HG03097 (cell line): ENCODE results near the gene PAPSS1.
"Not testable (repeated sequence)": the region's sequence is repeated elsewhere in the genome, so short reads cannot be mapped to it uniquely, and the experiment has no call there.

Experiments
- ATAC-seq: cut with Tn5 transposase; IDR thresholded peaks from one replicate; pipeline ENCODE4 v1.9.1; 2021; ENCODE audit not compliant: unreplicated experiment, low FRiP score

Gene PAPSS1

DNA sequence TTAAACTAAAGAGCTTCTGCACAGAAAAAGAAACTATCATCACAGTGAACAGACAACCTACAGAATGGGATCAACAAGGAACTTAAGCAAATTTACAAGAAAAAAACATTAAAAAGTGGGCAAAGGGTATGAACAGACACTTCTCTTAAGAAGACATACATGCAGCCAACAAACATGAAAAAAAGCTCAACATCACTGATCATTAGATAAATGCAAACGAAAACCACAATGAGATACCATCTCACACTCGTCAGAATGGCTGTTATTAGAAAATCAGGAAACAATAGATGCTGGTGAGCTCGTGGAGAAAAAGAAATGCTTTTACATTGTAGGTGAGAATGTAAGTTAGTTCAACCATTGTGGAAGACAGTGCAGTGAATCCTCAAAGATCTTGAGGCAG is 27.8 kb downstream of the PAPSS1 start:
- ATAC-seq: no peak

DNA sequence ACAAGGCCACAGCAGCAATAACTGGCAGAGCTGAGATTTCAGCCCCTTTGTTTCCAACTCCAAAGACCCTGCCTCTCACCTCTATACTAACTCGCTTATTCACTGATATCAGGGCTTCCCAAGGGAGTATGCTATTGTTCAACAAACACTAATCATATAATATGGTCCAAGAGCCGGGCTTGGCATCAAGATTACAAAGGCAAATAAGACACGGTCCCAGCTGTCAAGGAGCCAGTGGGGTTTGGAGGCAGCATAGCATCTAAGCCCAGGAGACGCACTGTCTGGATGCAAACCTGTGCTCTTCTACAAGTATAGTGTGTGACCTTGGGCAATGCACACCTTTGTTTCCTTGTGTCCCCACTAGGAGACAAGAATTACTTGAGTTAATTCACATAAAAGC is 28.7 kb downstream of the PAPSS1 start:
- no peak for ATAC-seq

DNA sequence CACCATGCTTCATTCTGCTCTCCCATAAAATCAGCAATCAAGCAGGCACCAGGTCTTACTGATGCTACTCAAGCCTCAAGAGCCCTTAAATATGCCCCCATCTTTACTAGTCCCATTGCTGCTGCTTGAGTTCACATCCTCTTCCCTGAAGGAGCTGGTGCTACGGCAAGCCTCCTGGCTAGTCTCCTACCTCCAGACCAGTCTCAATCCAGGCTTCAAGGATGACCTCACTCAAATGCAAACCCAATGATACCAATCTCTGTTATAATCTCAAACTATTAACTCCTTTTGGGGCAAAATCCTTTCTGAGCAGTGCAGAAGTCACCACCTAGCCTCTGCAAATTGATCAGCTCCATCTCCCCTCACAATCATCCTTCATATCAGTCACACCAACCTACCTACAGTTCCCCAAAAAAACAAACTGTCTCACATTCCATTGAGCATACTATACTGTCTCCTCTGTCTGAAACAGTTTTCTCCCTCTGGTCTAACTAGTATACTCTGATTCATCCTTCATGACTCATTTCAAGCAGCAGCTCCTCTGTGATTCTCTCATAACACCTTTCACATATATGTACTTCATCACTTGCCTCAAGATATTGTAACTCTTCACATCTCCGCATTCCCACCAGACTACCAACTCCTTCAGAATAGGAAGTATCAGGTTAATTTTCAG is 30.0 kb downstream of the PAPSS1 start:
- ATAC-seq: no peak

DNA sequence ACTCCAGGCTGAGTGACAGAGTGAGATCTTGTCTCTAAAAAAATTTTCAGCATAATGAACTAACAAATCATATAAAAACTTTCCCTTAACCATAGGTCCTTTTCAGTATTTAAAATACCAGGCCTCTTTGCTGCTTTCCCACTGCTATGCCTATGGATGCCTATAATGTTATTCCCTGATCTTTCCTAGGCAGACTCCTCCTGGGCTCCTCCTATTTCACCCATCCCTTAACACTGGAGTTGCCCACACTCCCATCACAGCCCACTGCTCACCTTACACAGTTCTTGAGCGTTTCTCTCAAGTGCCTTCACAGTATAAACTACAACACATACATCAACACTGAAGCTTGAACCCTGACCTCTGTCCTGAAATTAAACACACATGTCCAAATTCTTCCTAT is 31.6 kb downstream of the PAPSS1 start:
- no peak for ATAC-seq

DNA sequence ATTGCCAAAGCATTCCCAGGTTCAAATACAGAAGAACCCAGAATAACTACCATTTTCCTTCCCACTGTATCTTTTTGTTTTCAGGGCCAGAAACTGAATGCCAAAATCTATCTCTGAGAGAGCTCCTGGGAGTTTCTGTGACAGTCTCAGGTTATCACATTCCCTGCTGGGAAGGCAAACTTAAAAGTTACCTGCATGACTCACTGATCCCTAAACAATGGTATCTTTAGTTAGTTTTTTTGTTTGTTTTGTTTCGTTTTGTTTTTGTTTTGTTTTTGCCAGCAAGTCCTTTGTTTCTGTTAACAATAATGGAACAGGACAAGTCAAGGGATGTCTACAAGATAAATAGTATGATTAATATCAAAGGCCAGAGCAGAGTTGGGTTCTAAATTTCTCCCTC is 34.3 kb downstream of the PAPSS1 start:
- ATAC-seq: no peak

DNA sequence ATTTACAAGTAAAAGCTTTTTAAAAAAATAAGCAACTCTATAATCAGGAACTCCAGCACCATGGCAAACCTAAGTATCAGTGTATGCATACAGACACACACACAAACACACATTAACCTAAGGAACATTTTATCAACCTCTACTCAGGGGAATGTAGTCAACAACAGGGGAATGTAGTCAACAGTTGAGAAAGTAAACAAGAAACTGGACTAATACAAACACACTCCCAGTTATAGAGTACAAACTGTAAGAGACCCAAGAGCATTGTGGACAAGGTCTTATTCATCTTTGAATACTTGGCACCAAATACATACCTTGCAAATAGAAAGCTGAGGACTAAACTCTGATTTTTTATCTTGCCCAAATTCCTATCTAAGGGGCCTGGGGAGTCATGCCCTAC is 36.2 kb downstream of the PAPSS1 start:
- no peak for ATAC-seq

DNA sequence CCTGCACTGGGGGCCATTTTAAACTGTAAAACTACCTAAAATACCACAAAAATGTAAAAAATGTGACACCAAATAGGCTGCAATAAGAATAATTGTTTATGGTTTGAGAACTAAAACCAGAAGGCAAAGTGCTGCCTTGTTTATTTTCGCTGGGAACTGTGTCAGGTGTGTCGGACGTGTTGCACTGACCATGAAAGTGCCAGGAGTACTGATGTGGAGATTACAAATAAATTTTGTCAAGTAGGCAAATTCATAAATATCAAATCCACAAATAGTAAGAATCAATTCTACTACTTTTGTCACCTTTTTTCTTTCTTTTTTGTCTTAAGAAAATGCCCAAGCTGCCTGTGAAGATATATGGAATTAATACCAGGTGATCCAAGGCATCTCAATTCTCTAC is 37.7 kb downstream of the PAPSS1 start:
- ATAC-seq: no peak

DNA sequence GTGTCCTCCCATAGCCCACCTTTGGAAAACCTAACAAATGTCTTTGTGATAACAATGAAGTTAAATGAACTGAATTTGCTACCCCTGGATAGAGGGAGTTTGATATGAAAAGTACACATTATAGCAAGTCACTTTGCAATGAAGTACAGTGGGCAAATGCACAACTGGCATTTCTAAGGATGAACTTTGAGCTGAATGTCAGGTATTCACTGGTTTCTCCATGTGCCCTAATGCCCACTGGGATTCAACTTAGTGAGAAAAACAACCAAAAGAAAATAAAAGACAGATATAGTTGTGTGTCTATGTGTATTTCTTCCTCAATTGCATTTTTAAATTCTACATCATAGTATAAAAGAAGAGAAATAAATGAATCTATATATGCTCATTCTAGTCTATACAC is 51.0 kb downstream of the PAPSS1 start:
- ATAC-seq: no peak

DNA sequence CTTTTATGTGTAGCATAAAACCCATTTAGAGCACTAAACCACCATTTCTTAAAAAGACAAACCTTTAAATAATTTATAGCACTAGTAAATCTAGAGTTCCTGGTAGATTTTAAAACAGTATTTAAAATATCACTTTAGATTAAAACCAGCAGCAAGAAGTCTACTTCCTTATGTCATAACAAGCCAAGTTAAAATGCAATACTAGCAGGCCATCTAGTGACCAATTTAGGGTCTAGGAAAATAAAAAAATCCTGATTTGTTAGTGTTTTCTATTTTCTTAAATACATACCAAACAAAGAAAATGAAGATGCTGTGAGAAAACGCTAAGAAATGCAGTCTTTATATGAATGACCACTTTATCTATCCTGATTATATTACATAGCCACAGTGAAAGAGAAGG is 53.9 kb downstream of the PAPSS1 start:
- ATAC-seq: no peak

DNA sequence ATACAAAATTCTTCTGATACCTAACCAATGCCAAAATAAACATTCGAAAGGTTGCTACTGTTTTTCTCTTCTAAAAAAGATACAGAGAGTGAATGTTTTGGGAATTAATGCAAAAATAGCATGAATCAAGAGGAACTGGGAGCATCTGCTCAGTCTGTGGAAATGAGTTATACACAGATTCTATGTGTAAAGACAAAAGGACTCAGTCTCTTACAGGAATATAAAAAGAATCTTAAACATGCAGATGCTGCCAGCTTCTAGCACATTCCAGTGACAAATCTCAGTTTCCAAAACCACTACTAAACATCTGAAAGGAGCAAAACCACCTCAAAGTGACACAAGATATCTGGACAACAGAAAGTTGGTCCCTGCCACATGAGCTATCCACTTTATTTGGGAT is 55.0 kb downstream of the PAPSS1 start:
- no peak for ATAC-seq

DNA sequence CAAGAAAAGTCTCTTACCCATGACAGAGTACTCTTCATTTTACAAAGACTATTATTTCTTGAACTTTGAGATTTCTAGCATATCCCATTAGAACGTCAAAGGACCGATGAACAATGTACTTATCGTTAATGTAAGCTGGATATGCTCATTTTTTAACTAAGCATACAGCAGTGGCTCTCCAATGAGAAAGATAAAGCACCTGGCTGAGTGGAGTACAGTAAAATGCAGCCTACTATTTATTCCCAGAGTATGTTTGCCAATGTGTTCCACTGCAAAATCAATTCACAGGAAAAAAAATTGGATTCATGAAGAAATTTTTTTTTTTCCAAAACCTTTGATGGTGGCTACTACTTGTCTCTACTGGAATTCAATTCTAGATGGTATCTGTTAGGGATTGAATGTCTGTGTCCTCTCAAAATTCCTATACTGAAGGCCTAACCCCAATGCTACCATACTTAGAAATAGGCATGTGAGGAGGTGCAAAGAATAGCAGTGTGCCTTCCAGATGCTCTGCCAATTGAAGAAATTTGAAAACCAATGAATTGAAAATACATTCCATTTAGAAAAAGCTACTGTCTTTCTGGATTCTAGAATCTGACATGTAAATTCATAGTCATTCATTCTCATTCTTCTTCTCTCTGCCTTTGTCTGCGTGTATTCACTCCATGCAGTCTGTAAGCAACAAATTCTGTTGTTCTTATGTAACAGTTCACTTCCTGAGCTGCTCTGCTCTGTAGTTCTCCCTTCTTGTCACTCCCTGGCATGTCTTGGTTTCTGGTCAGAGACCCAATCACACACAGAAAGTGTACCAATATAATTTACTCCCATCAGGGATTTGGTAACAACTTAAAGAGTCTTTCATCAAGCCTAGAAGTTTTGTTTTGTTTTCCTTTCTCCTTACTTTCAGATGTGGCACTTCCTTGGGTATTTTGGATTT is 61.4 kb downstream of the PAPSS1 start:
- ATAC-seq: no peak

DNA sequence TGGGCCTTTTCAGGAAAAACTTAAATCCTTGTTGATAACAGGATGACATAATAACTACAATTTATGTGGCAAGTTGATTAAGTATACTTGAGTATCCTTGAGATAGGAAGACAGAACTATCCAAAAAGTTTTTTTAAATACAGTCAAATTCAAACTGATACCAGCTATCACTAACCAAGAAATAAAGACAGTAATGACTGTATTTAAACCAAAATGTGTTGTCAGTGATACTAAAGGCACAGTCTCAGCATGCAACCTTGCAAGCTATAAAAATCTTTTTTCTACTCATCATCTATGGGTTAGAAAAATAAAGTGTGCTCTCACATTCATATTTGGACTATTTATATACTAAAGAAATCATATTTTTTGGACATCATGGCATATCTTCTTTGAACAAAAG is 64.7 kb downstream of the PAPSS1 start:
- no peak for ATAC-seq

DNA sequence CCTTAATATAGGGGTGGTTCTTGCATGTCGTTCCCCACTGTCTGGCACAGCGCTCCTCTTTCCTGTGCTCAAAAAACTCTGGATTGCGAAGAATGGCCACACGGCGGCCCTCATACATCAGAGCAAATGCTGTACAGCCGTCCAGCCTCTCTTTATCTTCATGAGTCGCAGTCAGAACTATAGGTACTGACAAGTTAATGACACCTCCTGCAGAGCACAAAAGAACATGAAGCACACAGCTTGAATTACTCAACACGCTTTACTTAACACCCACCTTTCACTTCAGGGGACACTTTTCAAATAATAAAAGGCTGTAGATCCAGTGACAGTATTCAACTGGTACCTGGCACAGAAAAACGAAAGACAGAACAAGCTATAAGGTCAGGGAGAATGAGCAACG is 65.3 kb downstream of the PAPSS1 start:
- ATAC-seq: no peak

DNA sequence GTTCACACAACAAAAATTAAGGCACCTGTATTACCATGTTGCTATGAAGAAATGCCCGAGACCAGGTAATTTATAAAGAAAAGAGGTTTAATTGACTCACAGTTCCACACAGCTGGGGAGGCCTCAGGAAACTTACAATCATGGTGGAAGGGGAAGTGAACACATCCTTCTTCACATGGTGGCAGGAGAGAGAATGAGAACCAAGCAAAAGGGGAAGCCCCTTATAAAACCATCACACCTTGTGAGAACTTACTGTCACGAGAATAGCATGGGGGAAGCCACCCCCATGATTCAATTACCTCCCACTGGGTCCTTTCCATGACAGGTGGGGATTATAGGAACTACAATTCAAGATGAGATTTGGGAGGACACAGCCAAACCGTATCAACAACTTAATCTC is 68.6 kb downstream of the PAPSS1 start:
- ATAC-seq: not testable (repeated sequence)

DNA sequence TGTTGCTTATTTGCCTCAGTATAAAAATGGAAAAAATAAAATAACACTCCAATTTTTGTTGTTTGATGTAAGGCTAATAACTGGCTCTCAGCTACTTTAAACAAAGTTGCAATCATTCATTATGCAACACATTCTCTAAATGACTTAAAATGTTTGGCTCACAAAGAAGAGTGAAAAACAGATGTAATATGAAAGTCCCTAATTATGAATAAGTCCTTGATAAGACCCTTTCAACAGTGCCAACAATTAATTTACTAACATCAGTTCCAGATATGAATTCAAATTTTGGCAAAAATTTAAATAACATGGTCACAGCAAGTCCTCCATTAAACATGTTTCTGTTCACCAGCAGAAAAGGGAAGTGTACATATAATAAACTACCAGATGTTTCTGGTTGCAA is 69.8 kb downstream of the PAPSS1 start:
- ATAC-seq: no peak

DNA sequence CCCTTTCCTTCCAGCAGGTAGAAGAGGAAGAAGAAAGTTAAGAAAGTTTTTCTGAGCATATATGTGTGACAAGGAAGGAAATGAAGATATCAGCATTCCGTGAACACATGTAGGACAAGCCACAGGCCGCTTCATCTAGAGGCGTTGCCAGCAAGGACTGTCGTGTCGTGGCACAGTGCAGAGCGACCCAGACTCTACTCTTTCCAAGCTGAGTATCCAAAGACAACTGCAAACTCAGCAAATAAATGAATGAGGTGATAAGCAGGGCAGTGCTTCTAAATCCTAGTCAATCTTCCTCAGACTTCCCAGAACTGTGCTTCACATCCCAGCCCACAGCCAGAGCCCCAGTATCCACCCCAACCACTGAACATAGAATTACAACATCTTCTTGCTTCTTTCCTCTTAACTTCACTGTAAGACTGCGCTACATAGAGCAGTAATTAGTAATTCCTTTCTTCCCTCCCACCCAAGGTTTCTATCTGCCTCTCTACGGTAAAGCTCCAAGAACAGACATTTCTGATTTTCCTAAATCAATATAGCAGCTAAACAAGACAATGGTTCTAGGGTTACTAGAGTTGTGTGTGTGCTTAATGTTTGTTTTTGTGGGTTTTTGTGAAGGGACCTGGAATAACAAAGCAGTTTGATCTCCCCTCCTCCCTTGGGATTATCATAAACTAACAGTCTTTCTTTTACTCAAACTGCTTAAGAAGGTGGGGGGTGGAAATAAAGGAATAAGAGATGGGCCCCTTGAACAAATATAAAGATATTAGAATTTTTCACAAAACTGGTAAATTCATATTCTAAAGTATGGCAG is 71.6 kb downstream of the PAPSS1 start:
- ATAC-seq: no peak

DNA sequence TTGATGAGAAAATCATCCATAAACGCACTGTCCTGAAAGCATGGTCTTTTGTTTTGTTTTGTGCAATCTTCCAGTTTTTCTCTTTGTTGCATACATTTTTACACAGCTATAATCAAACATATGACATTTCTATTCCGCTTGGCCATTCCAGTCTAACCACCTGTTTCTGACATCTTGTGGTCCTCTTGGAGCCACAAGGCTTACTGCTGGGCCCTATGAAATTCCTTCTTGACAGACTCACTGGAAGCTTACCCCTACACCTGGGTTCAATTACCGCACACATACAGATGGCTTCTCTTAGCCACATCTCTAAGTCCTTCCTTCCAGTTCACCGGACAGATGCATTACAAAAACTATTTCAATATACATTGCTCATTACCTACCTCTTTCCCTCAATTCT is 72.4 kb downstream of the PAPSS1 start:
- ATAC-seq: no peak

DNA sequence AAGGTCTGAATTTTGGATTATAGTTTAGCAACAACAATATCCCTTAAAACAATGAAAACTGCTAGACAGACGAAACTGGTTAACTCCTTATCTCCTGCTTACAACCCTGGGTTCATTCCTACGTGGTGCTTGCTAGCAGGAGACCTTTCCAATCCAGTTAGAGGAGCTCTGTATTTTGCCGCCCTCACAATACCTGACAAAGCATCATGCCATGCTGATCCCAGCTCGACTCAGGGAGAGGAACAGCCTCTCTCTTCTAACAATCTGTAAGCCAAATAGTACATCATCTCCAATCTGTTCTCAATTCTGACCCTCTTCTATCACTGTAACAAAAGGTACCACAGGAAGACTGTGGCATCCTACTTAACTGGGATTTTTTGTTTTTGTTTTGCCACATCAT is 74.4 kb downstream of the PAPSS1 start:
- no peak for ATAC-seq

DNA sequence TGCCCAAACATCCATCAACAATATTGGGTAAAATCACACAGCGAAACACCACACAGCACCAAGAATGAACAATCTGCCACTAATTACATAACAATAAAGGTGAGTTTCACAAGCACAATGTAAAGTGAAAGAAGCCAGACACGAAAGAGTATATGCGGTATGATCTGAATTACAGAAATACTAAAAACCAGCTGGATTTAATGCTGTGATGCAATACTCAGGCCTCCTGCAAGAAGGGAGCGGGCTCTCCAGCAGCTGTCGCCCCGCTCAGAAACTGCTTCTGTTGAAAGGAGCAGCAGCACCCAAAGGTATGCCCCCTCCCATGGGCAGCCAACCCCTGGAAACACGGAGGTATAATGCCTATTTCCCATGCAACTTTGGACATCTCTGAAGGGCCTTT is 77.0 kb downstream of the PAPSS1 start:
- no peak for ATAC-seq

DNA sequence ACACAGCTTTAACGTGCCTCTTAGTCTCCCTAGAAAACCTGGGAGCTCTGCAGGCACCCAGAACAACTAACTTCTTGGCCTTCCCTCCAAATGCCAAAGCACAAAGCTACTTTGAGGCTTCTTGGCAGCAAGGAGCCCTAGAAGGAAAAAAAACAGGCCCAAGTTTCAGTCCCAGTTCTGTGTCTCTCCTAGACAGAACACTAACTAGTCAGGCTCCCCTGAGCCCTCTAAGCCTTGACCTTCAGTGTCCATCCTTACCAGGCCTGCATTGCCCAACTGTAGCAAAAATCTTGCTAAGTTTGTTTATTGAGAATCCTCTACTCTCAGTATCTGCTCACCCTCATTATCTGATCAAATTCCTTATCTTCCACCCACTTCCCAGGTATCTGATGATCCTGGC is 79.2 kb downstream of the PAPSS1 start:
- no peak for ATAC-seq

DNA sequence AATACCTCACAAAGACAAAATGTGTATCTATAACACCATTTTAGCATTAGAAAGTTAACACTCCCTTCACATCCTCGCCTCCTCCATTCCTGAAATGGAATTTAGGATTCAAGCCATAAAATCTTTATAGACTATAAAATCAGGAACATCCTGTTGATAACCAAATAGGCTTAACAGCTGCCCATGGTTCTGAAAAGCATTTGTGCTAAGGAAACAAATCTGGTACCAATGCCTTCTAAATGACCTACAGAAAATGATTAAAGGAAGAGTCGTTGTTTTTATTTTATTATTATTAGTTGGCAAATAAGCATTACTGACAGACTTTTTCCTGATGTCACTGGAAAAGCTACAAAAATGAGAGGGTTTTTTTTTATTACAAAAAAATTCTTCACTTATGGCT is 79.8 kb downstream of the PAPSS1 start:
- ATAC-seq: no peak
